Neural crest cell (in vitro differentiated cells): Measurements from ENCODE around the gene FCHO2. TPM values are rescaled to one million over a fixed set of nuclear protein-coding genes. Genes with fewer than 3 reads are reported as not detected.
"Not testable (repeated sequence)": the region's sequence is repeated elsewhere in the genome, so short reads cannot be mapped to it uniquely, and the experiment has no call there.

Experiments used
- DNase-seq: peaks from one replicate; pipeline ENCODE4 v3.0.0; 2021; ENCODE audit warnings: low read depth, mixed read lengths, low spot score
- H3K27ac Mint-ChIP-seq: one replicate; pipeline ENCODE4 v1.8.0; 2021; ENCODE audit warnings: mild to moderate bottlenecking, mixed read lengths; ENCODE audit not compliant: unreplicated experiment
- H3K27me3 Mint-ChIP-seq: 2 replicates; pipeline ENCODE4 v1.8.0; 2021; ENCODE audit warnings: low read depth, mild to moderate bottlenecking, mixed read lengths
- H3K36me3 Mint-ChIP-seq: 2 replicates; pipeline ENCODE4 v1.8.0; 2021; ENCODE audit warnings: low read depth, mild to moderate bottlenecking, mixed read lengths
- H3K4me1 Mint-ChIP-seq: 2 replicates; pipeline ENCODE4 v1.8.0; 2021; ENCODE audit warnings: mixed read lengths
- H3K4me3 Mint-ChIP-seq: one replicate; pipeline ENCODE4 v1.8.0; 2021; ENCODE audit warnings: mild to moderate bottlenecking, mixed read lengths
- H3K9me3 Mint-ChIP-seq: 2 replicates; pipeline ENCODE4 v1.8.0; 2021; ENCODE audit warnings: mixed read lengths
- CTCF ChIP-seq: fragments of 200-600 bp; sonication (generic); conservative IDR thresholded peaks from 2 replicates; pipeline ENCODE4 v1.5.0; 2021; ENCODE audit warnings: antibody characterized with exemption, mild to moderate bottlenecking
- total RNA-seq: library from RNA; stranded (reverse); gene quantifications from 2 replicates; pipeline ENCODE4 v1.2.1, GENCODE V29; 2021

Gene FCHO2
- total RNA-seq, 1 donor from 2014 or later, result 11.1 TPM

GRCh38 chr5:72996632-72997031, 40.8 kb downstream of the FCHO2 start:
- H3K9me3 Mint-ChIP-seq, result no peaks in the 10 kb centered on the region
- no peak for DNase-seq
- no peak overlapping the region for H3K4me3 Mint-ChIP-seq
- H3K4me1 Mint-ChIP-seq, result no peaks in the 10 kb centered on the region
- peaks cover 27% of the 10 kb centered on the region for H3K36me3 Mint-ChIP-seq
- H3K27ac Mint-ChIP-seq, result no peak overlapping the region
- TF ChIP-seq CTCF, result no peak
- no peaks in the 10 kb centered on the region for H3K27me3 Mint-ChIP-seq

DNA sequence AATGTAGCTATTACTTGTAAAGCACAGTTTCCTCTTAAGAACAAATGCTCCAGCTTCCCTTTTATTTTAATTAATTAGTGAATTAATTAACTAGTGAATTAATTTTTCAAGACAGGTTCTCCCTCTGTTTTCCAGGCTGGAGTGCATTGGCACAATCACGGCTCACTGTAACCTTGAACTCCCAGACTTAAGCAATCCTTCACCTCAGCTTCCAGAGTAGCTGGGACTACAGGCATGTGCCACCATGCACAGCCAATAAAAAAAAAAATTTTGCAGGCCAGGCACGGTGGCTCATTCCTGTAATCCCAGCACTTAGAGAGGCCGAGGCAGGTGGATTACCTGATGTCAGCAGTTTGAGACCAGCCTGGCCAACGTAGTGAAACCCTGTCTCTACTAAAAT, 44.1 kb downstream of the FCHO2 start:
- peaks cover under 1% of the 10 kb centered on the region for H3K36me3 Mint-ChIP-seq

GRCh38 chr5:73005886-73006285, 50.0 kb downstream of the FCHO2 start:
- no peak overlapping the region for H3K27ac Mint-ChIP-seq
- no peaks in the 10 kb centered on the region for H3K9me3 Mint-ChIP-seq
- peaks cover 18% of the 10 kb centered on the region for H3K4me1 Mint-ChIP-seq
- H3K27me3 Mint-ChIP-seq, result no peaks in the 10 kb centered on the region
- no peak overlapping the region for H3K4me3 Mint-ChIP-seq
- no peak for DNase-seq
- no peaks in the 10 kb centered on the region for H3K36me3 Mint-ChIP-seq
- TF ChIP-seq CTCF, result no peak

More for the DNA sequence above, 44.1 kb downstream of the FCHO2 start:
- no peaks in the 10 kb centered on the region for H3K4me1 Mint-ChIP-seq
- no peak for TF ChIP-seq CTCF
- no peak overlapping the region for H3K4me3 Mint-ChIP-seq
- H3K27ac Mint-ChIP-seq, result no peak overlapping the region
- no peak for DNase-seq
- H3K27me3 Mint-ChIP-seq, result no peaks in the 10 kb centered on the region
- H3K9me3 Mint-ChIP-seq, result no peaks in the 10 kb centered on the region

- DNase-seq, result no peak
Observed at GRCh38 chr5:73007051-73007450, 51.2 kb downstream of the FCHO2 start.

DNA sequence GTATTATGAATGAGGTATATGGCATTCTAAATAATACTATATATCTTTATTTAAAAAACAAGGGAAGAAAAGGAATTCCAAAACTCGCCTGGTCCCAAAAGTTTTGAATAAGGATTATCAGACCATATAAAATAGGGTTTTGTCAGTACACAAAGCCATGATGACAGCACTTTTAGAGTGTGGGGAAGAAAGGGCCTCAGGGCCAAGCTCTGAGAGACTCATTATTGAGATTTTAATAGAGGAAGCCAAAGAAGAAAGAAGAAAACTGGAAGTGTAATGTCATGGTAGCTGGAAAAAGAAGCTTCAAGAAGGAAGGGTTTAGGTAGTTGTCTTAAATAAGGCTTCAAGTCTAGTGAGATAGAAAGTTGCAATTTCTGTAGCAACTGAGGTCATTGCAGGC, 53.0 kb downstream of the FCHO2 start:
- no peak overlapping the region for H3K4me3 Mint-ChIP-seq
- H3K9me3 Mint-ChIP-seq, result no peaks in the 10 kb centered on the region
- no peak for DNase-seq
- TF ChIP-seq CTCF, result no peak
- no peaks in the 10 kb centered on the region for H3K27me3 Mint-ChIP-seq
- peaks cover 18% of the 10 kb centered on the region for H3K4me1 Mint-ChIP-seq
- H3K36me3 Mint-ChIP-seq, result no peaks in the 10 kb centered on the region
- H3K27ac Mint-ChIP-seq, result peak overlapping the region; percentile 89

More at GRCh38 chr5:73007051-73007450, 51.2 kb downstream of the FCHO2 start:
- no peaks in the 10 kb centered on the region for H3K27me3 Mint-ChIP-seq
- TF ChIP-seq CTCF, result no peak
- no peak overlapping the region for H3K27ac Mint-ChIP-seq
- H3K36me3 Mint-ChIP-seq, result no peaks in the 10 kb centered on the region
- H3K4me3 Mint-ChIP-seq, result no peak overlapping the region
- H3K9me3 Mint-ChIP-seq, result no peaks in the 10 kb centered on the region
- H3K4me1 Mint-ChIP-seq, result peaks cover 18% of the 10 kb centered on the region

- not testable (repeated sequence) for H3K27me3 Mint-ChIP-seq, H3K27ac Mint-ChIP-seq, H3K36me3 Mint-ChIP-seq, DNase-seq, H3K9me3 Mint-ChIP-seq, H3K4me3 Mint-ChIP-seq
- H3K4me1 Mint-ChIP-seq, result peaks cover 18% of the 10 kb centered on the region
Observed at GRCh38 chr5:73011612-73012011, 55.8 kb downstream of the FCHO2 start.
